GM03348 (cell line): ENCODE results near the gene ANKRD39.

Experiments used
- DNase-seq: peaks from one replicate; pipeline ENCODE4 v3.0.0; 2012; ENCODE audit warnings: low spot score

ANKRD39 gene

DNA sequence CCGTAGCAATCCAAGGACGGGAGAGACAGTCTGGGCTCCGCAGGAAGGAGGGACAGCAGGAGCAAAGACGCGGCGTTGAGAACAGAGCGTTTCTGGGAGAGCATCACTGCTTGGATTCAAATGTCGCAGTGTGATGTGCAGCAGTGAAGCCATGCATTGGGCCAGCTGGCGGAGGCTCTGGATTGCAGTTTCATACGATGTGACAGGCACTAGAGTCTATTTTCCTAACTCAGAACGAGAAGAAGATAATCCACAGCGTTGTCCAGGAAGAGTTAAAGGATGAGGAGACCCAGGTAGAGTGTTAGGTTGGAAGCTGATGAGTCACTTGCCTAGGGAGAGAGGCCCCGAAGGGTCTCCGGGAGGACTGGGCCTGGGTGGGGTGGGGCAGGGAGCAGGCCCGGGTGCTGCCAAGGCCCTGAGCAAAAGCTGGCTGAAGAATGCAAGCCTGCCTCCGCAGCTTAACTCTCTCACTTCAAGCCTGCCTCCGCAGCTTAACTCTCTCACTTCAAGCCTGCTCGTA lies 29.7 kb upstream of the ANKRD39 start:
- no peak for DNase-seq

DNA sequence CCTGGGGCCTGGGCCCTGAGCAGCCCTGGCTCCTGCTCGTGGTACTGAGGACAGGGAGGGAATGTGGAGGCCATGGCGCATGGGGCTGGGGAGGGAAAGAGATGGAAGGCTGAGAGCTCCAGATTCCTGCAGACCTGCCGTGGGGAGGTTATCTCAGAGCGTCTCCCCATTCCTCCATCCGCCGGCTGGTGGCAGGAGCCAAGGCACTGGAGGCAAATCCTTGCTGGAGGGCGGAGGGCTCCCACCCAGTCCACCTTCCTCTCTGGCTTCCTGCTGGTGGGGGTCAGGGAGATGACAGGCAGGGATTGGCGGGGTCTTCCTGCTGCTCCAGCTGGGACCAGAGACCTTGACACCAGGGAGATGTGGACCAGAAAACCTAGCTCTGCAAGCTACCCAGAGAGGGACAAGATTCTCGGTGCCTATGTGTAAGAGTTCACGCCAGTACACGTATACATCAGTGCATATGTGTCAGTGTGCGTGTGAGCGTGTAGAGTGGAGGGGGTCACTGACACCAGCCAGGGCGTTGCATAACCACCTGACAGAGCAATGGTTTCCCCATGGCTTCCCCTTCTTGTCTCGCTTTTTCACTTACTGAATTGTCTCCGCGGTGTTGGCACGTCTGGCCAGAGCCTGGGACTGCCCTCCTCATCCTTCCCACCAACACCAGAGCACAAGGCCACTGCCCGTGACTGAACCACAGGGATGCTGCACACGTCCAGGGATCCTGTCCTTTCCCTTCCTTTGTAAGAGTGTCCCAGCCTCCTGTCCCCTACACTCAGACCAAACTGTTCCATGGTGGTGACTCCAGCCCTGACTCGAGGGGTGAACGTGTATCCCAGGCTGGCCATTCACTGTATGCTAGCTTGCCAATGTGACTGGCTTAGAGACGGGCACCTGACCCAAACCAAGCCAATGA lies 27.9 kb upstream of the ANKRD39 start:
- no peak for DNase-seq

DNA sequence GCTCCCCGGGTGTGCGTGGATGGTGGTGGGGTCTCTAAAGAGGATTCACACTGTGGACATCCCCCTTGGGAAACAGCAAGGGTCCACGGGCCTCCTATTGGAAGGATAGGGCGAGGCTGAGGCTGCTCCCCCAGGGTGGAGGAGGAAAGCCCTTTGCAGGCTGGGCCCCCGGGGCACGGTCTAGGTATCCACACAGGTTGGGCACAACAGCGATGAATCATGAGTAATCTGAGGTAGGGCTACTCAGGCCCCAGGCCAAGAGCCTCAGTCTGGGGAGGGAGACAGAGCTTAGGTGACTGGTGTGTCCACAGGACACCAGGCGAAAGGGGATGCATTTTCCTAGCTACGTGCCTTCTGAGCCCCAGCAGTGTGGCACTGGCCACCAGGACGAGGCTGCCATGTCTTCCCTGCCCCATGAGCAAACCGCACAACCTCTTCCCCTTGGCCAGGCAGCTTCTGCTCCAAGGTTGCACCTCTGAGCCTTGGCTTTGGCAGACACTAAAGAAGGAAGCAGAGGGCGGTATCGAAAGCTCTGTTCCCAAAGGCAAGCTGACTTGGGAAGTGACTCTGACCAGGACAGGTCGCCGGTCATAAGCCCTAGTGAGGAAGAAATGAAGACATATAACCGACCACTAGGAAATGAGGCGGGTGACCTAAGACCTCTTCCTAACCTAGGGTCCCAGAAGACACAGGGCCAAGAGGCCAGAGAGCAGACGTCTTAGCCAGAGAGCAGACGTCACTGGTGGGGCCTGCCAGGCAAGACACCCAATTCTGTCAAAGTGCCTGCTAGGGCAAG lies 26.7 kb upstream of the ANKRD39 start:
- no peak for DNase-seq

DNA sequence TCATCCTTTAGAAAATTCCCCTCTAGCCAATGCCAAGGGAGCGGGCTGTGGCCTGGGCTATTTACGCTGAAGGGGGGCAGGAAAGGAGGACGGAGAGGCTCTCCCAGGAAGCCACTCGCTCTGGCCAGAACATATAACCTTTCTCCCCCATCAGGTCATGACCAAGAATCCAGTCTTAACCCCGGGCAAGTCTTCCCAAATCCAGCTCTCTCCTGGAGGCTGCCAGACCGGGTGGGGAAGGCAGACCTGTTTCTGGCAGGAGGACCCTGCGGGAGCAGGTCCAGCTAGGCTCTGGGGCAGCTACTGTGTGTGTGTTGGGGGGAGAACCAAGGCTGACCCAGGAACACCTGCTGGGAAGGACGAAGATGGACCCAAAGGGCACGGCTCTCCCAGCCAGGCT lies 25.5 kb upstream of the ANKRD39 start:
- no peak for DNase-seq

DNA sequence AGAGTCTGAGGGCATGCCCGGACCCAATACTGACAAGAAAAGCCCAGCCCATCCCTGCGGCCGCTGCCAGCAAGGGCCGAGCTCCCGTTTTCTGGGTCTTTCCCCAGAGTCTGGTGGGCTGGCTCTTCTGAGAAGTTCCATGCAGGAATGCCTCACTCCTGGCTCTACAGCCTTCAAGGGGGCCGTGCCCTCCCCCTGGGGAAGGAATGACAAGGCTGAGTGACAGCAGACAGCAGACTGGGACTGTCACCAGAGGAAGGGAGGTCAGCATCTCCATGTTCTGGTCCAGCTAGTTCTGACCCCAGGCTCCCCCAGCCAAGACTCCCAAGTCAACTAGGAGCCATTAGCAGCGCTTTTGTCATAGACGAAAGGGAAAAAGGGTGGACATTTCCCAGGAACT lies 25.1 kb upstream of the ANKRD39 start:
- DNase-seq, result no peak

DNA sequence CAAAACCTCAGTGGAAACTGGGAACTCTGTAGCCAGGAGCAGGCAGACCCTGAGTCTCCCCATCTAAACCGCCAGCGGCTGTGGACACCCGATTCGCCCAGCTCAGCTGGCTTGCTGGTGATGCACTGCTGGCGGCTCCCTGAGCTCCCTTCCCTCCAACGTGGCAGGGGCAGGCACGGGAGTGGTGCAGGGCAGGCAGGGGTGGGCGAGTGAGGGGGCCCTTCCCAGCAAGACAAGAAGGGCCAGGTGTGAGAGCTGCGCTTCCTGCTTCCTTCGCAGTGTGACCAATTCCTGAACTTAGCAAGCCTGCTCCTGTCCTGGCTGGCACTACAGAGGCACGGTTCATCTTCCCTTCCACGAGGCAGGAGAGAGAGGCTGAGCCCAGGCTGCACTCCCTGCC lies 24.4 kb upstream of the ANKRD39 start:
- DNase-seq, result no peak

DNA sequence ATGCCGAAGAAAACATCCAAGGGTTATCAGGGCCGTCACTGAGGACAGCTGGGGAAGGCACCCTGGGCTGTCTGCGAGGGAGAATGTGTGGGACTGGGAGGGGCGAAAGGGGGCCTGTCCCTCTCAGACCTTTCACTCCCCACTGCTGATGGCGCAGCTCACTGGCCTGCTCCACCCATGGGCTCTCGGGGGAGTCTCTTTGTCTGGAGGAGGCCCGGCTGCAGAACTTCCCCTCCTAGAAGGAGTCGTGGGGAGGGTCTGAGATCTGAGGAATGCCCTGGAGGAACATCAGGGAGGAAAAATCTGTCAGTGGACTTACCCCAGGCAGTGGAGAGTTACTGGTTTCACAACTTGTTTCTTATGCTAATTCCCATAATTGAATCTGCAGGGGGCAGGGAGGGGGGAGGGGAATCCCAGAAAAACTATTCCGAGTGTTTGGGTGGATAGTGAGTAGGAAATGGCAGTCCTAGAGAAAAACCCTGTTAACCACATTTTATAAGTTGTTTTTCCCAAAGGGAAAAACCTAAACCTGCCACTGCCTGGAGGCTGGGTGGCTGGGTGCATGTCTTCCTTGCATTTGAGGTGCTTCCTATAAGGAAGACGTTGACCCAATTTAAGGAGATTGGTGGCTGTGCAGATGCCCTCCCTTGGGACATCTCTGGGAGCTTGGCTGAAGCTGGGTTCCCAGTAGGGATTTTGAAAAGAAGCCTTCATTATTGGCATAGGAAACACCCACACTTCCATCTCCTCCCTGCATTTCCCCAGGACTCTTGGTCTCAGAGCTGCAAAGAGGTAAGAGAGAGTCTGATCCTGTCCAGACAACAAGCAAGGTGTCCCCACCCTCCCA lies 23.8 kb upstream of the ANKRD39 start:
- DNase-seq, result no peak

DNA sequence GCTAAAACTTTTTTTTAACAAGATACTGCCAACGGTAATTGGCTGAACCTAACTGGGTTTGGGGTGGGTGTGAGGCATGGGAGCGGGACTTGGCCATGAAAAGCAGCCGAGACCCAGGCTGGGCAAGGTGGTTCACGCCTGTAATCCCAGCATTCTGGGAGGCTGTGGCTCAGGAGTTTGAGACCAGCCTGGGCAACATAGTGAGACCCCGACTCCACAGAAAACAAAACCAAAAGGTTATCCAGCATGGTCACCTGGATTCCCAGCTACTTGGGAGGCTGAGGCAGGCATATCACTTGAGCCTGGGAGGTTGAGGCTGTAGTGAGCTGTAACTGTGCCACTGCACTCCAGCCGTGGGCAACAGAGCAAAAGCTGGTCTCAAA lies 23.1 kb upstream of the ANKRD39 start:
- DNase-seq, result no peak

DNA sequence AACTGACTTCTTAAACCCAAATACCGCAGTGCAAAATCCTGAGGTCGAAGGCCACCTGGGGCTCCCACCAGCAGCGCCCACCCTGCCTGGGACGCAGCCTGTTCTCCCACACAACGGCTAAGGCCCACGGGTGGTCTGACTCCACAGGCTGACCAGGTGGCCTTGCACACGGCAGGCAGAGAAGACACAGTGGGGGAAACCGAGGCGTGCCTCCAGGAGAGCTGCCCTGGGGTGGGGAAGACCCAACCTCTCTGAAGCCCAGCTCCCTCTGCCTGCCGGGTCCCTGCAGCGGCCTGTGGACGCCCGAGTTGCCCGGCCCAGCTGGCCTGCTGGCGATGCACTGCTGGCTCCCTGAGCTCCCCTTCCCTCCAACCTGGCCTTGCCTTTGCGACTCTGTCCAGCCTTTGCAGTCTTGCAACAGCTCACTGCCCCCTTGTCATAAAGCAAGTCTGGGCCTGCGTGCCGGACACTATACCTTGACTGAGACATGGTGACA lies 21.8 kb upstream of the ANKRD39 start:
- no peak for DNase-seq

DNA sequence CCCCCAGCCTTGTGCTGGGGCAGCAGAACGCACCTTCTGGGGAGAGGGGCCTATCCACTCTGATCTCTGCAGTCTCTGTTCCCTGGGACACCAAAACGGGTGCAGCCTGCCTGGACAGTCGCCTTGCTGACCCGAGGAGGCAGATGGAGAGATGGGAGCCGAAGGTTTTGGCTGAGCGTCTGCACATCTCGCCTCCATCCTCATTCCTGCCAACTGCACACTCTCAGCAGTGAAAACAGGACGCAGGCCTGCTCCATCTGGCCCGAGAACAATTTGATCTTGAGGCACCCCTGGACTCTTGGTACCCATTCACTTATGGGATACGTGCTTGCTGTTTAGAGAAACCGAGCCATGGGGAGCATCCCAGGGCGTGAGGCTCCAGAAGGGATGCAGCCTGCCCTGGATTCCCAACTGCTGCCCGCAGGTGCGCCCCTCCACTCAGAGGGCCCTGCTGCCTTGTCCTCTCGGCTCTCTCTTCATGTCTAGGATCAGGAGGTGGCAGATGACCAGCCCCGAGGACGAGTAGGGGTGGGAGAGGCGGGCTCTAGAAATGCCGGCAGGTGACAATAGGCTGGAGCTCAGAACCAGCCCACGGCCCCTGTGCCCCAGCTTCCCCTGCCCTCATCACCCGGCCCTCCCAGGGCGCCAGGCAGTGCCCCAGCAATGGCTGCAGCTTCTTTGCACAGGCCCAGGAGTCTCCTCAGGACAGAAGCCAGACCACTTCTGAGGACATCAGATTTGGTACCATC lies 21.2 kb upstream of the ANKRD39 start:
- DNase-seq, result no peak

DNA sequence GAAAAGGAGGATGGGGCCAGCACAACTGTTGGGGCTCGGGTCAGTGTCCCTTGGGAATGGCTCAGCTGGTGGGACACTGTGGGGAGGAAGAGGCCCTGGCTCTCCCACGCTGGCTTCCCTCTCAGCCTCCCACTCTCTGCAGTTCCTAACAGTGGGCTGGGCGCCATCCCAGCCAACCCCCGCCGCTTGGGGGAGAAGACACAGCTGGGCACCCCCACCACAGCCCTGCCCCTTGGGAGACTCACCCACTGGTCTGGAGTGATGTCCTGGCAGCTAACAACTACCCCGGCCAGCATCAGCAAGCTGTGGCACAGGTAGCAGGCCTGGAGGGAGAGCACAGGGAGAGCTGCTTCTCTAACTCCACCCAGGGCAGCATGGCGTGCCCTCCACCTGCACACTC lies 20.4 kb upstream of the ANKRD39 start:
- DNase-seq, result no peak

DNA sequence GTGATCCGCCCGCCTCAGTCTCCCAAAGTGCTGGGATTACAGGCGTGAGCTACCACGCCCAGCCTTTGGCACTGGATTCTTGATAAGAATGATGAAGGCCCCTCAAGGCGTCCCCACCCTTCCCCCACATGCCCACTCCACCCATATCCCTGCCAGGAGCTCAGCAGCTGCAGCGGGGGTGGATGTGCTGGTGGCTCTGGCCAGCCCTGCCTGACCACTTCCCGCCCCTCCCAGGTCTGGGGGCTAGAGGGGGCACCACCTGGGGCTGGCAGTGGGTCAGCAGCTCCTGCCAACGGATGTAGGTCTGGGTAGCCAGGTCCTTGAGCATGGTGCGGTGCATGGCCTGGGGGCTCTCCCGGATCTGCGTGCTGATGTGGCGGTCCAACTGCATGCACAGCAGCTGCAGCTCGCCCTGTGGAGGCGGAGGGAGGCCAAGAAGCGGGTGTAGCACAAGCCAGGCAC lies 19.8 kb upstream of the ANKRD39 start:
- no peak for DNase-seq

DNA sequence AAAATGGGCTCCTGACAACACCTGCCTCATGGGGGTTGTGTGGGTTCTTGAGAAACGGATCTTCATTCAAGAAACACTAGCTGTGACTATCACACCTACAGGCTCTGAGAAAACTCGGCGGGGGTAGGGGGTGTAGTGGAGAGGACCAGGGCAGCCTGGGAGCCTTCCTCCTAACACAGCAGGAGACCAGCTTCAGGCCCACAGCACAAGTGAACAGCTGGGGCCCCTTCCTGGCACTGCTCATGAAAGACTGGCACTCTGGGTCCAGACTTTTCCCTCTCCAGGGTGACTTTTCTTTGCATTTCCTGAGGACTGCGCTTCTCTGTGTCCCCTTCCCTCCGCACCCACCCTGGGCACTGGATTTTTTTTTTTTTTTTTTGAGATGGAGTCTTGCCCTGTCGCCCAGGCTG lies 19.2 kb upstream of the ANKRD39 start:
- DNase-seq, result no peak

DNA sequence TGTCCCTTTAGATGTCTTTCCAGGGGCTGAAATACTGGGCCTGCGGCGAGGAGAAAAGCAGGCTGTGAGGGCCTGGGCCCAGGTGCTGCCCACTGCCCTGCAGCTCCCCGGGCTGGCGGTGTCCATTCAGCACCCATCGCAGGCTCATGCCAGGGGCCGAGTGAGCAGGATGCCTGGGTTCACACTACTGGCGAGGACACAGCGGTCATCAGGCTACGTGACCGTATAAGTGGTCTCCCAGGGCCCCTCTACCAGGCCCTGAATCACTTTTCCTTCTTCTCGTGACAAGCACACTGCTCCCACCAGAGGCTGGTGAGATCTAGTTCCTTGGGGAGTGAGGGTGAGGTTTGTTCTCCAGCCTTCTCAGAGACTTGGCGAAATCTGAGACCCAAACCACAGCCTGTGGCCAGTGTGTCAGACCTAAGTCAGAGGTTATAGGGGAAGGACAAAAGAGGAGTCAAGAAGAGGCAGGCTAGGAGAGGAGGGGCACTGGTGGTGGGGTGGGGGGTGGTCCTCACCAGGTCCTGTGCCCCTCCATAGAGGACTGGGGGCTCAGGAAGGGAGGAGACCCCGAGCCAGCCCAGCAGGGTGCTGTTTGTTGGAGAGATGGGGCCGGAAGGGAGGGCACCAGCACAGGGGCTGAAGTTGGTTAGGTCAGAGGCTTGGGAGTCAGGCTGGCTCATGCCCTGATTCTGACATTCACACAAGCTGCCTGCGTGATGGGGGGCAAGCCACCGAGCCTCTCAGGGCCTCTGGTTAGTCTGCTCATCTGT lies 18.6 kb upstream of the ANKRD39 start:
- no peak for DNase-seq

DNA sequence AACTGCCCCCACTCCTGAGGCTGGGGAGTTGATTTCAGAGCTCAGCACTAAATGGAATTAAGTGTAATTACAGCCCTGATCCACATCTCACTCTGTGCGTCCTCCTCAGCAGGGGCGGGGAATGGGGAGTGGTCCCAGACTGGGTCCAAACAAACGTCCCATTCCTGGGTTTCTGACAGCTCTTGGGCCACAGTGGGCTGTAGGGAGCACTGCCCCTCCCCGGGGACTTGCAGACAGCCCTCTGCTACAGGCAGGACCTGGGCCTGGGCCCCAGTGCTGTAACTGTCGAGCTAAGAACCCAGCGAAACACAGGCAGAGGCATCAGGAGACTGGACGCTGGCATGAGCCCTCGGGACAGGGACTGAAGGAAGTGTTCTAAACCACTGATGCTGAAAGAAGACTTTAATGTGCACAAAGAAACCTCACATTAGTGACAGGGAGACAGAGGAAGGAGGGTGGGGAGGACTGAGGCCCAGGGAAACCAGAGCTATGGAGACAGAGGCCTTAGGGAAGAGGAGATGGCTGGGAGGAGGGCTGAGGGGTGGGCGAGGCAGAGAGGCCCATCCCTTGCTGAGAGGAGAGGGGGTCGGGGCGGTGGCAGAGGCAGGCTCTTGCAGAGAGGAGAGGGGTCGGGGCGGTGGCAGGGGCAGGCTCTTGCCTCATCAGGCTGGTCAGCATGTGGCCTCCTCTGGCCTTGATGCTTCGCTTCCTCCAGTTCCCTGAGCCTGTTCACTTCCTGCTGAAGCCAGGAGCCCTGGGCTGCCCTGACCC lies 17.9 kb upstream of the ANKRD39 start:
- no peak for DNase-seq

DNA sequence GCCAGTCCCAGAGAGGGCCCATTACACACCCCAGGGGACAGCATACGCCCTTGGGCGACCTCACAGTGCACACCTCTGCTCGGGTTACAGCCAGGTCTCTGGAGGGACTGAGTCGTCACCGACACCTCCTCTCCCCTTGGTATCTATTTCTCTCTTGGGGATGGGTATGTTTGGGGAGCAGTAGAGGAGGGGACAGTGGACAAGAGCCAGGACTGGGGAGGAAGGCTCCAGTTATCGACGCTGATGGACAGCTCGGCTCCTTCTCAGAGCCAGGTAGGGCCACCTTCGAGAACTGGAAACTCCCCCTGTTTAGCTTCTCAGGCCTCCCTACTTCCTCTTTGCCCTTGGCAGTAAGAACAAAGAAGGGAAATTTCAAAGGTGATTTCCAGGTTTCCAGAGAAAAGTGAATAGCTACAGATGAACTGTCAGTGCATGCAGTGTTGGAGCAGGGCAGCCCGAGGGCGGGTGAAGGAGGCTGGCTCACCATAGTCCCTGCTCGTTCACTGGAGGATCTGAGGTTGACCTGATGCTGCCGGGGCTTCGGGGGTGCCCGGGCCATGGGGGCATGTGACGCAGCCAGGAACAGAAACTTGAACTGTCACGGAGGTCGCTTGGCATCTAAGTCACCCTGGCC lies 16.5 kb upstream of the ANKRD39 start:
- DNase-seq, result no peak

DNA sequence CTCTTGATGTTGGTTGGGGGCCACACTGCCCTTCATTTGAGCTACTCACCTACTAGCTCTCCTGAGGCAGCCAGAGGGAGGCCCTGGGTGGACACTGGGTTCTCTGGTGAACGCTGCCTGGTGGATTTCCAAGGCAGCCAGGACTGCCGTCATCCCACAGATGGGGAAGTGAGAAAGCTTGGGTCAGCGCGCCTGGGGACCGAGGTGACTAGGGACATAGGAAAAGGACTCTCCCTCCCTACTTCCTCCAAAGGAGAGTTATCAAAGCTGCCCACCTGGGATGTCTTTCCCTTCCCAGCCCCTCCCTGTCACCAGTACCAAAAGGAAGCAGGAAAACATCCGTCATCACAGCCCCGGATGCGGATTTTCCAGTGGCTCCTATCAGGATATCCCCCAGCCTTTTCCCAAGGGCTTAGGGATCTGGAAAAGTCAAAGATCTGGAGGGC lies 15.9 kb upstream of the ANKRD39 start:
- no peak for DNase-seq

DNA sequence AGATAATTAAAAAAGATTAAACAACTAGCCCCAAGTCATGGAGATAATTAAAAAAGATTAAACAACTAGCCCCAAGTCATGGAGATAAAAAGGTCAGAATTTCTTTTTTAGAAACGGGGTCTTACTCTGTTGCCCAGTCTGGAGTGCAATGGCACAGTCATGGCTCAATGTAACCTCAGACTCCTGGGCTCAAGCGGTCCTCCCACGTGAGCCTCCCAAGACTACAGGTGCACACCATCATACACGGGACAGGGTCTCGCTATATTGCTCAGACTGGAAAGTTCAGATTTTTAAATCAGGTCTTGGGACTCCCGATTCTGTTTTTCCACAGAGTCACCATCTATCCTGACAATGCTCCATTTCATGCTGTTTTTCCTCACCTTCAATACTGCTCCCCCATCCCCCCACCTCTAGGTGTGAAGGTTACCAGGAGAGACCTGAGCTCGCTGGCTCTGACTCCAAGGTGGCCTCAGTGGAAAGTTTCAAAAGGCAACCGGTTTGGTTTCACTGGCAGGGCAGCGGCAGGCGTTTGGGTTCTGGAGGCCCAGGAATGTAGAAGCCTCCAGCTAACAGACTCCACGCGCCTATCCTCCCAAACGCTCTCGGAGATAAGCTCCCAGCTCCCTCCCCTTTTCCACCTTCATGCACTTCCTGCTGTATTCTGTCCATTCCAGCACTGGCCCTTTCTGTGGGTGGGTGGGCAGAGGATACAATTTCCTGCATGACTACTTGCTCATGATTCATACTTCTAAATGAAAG lies 15.0 kb upstream of the ANKRD39 start:
- DNase-seq, result no peak
